GM19035 (cell line): ENCODE data around the gene L1CAM.

Source experiments
- ATAC-seq: cut with Tn5 transposase; IDR thresholded peaks from one replicate; pipeline ENCODE4 v1.9.1; 2021; ENCODE audit not compliant: unreplicated experiment

L1CAM gene

GRCh38 chrX:153905481-153906095 is 19.6 kb upstream of the L1CAM start:
- ATAC-seq = no peak

DNA sequence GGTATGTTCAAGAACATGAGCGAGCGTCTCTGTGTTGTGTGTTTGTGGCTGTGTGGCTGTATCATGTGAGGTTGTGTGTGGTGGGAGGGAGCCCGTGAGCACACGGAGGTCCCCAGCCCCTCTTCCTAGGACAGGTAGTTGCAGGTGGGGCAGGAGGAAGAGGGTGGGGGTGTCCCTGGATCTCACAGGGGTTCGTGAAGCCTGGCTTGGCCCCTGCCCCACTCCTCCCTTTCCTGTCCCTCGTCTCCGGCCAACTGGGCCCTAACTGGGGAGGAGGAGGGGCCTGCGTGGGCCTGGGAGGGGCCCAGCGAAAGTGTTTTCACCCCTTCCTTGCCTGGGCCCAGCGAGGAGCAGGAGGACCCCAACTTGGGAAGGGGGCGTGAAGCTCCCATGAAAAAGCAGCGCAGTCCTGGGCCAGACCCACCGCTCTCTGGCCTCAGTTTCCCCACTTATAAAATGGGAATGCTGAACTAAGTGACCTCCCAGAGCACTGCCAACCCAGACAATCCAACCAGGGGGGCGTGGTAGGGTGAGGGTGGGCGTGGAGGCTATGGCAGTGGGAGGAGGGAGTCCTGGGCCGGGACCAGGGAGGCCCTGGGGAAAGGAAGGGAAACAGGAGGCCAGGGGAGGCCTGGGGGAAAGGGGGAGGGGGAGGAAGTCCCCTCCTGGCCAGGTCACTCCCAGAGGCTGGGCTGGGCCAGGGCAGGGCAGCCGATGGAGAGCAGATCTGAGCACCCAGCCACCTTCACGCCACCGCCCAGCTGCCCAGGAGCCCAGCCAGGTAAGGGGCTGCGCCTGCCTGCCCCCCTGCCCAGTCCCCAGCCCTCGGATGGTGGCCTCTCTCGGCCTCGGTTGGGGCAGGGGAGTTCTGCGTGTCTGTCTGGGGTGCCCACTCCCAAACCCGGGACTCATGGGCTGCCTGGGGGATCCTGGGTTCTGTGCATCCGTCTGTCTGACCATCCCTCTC is 18.3 kb upstream of the L1CAM start, which contains the start of gene AVPR2:
TSS of gene AVPR2 (plus strand) at position 683 of the 967 bp plus-strand sequence. CDS start 473 bp downstream, outside the sequence.
- ATAC-seq = no peak

DNA sequence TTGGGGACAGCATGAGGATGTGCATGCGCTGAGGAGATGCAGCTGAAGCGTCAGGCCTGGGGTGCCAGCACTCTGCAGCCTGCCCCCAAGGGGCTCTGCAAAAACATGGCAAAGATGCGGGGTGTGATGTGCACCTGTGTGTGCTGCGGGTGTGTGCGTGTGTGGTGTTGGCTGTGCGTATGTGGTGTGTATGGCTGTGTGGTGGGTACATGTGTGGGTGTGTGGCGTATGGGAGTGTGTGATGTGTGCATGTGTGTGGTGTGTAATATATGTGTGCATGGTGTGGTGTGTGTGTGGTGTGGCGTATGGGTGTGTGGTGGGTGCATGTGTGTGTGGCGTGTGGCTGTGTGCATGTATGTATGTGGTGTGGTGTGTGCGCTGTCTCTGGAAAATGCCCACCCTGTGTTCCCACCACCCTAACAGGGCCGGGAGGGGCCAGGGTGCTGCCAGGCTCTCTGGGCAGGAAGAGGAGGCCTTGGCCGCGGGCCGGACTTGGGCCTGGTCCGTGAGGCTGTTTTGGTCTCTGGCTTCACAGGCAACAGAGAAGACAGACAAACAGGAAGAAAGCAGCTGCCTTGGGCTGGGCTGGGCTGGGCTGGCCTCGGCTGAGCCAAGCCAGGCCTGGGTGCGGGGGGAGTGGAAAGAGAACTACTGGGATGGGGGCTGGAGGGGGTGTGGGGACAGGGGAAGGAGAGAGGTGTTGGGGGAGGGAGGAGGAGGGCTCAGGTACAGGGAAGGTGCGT is 17.4 kb upstream of the L1CAM start:
- ATAC-seq = no peak

GRCh38 chrX:153902385-153902784 is 16.4 kb upstream of the L1CAM start:
- no peak for ATAC-seq

GRCh38 chrX:153901753-153902140 is 15.8 kb upstream of the L1CAM start:
- no peak for ATAC-seq

- ATAC-seq = no peak
Measured at GRCh38 chrX:153900831-153901752, 15.1 kb upstream of the L1CAM start.

- no peak for ATAC-seq
Measured at GRCh38 chrX:153897899-153898298, 11.9 kb upstream of the L1CAM start.

DNA sequence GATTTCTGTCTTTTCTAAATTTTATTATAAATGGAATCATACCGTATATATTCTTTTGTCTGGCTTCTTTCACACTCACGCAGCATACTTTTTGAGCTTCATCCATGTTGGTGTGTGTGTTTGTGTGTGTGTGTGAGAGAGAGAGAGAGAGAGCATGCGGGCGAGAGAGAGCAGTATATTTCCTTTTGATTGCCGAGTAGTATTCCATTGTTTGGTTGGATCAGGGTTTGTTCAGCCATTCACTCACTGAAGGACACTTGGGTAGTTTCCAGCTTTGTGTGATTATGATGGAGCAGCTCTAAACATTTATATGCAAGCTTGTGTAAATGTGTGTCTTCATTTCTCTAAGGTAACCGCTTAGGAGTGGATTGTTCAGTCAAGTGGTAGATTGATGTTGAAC is 3.1 kb upstream of the L1CAM start:
- ATAC-seq = no peak

- ATAC-seq = no peak
Measured at GRCh38 chrX:153888344-153888743, 2.4 kb upstream of the L1CAM start.

DNA sequence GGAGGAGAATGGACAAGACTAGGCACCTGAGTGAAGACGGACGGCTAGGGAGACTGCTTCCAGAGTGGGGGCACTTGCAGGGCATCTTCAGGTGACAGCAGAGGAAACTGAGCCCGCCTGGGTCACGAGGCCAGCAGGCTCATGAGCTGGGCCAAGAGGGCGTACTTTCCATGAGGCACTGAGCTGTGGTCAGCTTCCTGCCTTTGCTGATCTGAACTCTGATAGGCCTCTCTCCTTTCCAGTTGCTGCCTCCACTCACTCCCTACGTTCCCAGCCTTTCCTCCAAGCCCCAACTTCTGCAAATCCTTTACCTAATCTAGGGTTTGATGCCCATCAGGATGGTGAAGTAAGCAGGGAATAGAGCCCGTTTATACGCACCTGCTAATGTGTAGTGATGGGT is 1.4 kb upstream of the L1CAM start:
- no peak for ATAC-seq

DNA sequence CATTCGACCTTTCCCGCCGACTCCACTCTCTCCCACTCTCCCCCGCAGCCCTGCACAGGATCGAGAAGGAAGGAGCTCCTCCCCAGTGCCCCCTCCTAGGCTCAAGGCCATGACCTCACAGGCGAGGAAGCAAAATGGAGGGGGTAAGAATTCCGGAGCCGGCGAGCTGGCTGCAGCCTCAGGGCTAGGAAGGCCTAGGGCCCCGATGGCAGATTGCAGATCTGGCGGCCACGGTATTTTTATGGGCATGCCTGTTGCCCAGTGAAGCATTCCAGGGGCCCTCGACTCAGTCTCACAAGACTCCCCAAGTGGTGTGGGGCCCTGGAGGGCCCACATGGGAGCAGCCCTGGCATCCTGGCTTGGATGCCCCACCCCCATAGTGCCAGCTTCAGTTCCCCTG is 942 bp upstream of the L1CAM start:
- ATAC-seq = no peak

DNA sequence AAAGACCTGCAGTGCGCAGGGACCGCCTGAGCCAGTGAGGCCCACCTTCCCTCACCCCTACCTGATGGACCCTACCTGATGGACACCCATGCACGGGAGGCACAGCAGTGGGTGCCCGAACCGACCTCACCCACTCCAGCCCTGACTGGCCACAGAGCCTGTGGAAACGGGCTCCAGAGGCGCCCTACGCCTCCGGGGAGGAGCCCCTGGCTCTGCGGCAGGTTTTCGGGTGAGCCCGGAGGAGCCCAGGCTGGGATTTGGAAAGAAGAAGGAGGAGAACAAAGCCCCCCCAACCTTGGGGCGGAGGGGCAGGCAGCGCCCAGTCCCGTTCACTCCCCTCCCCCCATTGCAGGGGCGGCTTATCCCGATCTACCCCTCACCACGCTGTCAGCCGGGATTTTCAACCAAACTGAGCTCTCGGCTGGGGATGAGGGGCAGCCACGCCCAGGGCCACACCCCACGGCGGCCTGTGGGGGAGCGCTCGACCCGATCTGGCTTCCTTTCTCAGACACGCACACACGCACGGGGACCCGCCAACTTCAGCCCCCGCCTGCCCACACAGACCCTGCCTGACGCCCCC is 675 bp downstream of the L1CAM start:
- no peak for ATAC-seq

- ATAC-seq = no peak
Measured at GRCh38 chrX:153884590-153884989, 1.4 kb downstream of the L1CAM start.

DNA sequence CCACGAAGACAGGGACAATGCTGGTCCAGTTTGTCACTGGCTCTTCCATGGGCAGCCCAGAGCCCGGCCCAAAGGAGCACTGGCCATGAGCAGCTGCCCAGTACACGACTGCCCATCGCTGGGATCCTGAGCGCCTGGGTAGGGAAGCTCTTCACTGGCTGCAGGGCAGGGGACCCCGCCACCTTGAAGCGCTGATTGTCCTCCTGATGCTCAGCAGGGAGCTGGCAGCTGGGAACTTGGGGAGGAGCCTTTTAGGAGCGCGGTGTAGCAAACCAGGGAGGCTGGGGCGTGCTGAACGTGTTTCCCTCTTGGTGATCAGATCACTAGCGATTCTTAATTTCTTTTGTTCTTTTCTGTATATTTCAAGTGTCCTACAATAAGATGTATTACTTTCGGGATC is 1.8 kb downstream of the L1CAM start:
- no peak for ATAC-seq

DNA sequence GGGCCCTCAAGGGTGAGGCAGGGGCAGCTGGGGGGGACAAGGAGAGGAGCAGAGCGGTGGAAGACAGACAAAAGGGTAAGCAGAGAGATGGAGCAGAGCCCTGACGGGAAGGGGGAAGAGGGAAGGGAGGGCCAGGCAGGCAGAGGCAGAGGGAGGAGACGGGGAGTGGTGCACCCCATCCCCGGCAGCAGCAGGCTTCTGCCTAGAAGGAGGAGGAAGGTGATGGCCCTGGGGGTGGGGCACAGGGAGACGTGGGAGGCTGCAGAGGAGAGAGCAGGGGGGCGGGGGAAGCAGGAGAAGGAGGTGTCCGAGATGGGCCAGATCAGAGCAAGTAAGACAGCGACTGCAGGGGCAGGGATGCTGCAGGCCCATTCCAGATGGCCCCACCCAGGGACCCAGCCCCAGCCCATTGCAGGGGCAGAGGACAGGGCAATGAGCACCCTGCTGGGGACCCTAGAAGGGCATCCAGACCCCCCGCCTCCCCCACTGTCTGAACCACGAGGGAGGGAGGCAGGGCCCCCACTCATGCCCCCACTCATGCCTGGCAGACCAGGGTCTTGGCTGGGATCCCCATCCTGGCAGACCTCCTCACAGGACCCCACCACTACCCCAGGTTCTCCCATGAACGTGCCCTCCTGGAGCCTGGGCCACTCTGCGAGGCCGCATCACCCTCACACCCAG is 2.7 kb downstream of the L1CAM start:
- ATAC-seq = no peak

DNA sequence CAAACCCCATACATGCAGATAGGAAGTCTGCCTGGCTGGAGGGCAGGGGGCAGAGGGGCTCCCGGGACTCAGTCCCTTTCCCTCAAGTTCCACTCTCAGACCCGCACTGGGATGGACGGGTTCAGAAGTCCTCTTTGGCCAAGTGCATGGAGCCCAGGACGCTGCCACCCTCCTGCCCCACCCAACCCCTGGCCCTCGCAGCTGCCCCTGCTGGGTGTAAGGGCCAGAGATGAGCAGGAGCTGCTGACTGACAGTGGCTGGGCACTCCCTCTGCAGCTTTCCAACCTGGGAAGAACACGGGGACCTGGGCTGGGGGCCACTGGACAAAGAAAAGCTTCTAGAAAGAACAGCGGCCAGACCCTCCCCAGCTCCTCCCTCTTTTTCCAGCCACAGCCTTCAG is 3.4 kb downstream of the L1CAM start:
- ATAC-seq = no peak

- ATAC-seq = no peak
Measured at GRCh38 chrX:153882086-153882498, 3.9 kb downstream of the L1CAM start.

- ATAC-seq = no peak
Measured at GRCh38 chrX:153881281-153881680, 4.7 kb downstream of the L1CAM start.

DNA sequence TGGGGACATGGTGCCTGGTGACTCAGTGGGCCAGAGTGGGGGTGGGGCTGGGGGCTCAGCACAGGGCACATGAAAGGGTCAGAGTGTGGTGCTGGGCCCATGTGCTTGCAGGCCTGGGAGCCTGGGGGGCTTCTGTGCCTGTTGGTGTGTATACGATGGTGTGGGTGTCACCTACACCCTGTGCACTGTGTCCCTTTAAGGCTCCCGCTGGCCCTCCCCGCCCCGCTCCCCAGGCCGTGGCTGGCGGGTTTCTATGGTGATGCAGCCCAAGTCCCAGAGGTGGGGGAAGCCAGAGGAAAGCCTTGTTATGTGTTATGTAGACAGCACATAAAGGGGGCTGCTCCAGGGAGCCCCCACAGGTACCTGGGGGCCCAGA is 5.5 kb downstream of the L1CAM start:
- no peak for ATAC-seq
